K562 (cell line): ENCODE results near the gene DDT. TPM values are rescaled to one million over a fixed set of nuclear protein-coding genes. Genes with fewer than 3 reads are reported as not detected.
A peak's percentile ranks its signal among the peaks of the same experiment; 100 is the strongest.
"Not testable (repeated sequence)": the region's sequence is repeated elsewhere in the genome, so short reads cannot be mapped to it uniquely, and the experiment has no call there.

Source experiments
- ATAC-seq: fragments of 200-7000 bp; cut with Tn5 transposase; 3 replicates; pipeline ENCODE4 v1.9.1; 2020; ENCODE audit warnings: moderate library complexity
- BruUV-seq: library from RNA; stranded (reverse); fragments of 400-500 nt; replicated peaks from 2 replicates; lab custom pipeline; 2021; lab: Mats Ljungman, UMichigan
- CTCF ChIA-PET: fragments of 300-600 bp; formaldehyde crosslinking; extraction: SDS; loops from one replicate; lab custom pipeline; 2021; ENCODE audit warnings: low intra/inter-chr PET ratio; lab: Yijun Ruan, JAX
- POLR2A ChIA-PET: fragments of 300-600, 350-650 bp; sonication (Branson Sonifier 250); formaldehyde crosslinking; extraction: SDS; loops from one replicate; lab custom pipeline; 2021; ENCODE audit warnings: antibody characterized with exemption, inconsistent platforms; lab: Yijun Ruan, JAX
- DNase-seq, 4 experiments: peaks; one replicate each; pipeline versions ENCODE4 v3.0.0 to v3.0.0-alpha.2; 2011 to 2018; ENCODE audit warnings: low spot score in 3 of 4, mixed read lengths in 3 of 4; ENCODE audit errors: extremely low read depth in 1 of 4
- FAIRE-seq: peaks from 2 replicates; lab custom pipeline; 2011; peaks lifted over from hg19 to GRCh38; lab: Jason Lieb, UNC
- H2AFZ ChIP-seq: 2 replicates; pipeline ENCODE4 v1.6.0; 2011; ENCODE audit warnings: low read depth, low read length, control low read depth, inconsistent platforms
- H3K27ac ChIP-seq: fragments of 200-600 bp; 3 replicates; pipeline ENCODE4 v1.8.0; 2011; ENCODE audit warnings: low read depth, mild to moderate bottlenecking, control low read depth, inconsistent platforms, low read length, moderate library complexity, mixed read lengths; ENCODE audit errors: extremely low read depth
- H3K27me3 ChIP-seq, 2 experiments: fragments of 300-600 bp in 1 of 2; 2 replicates in 1 of 2; 3 replicates in 1 of 2; pipeline versions ENCODE4 v1.6.0 to v1.8.0; 2011; ENCODE audit warnings: inconsistent platforms in 2 of 2, low read length in 2 of 2, mild to moderate bottlenecking in 1 of 2, mixed read lengths in 1 of 2, moderate library complexity in 1 of 2; ENCODE audit not compliant: control insufficient read depth in 2 of 2, insufficient read depth in 2 of 2
- H3K36me3 ChIP-seq: fragments of 300-600 bp; 3 replicates; pipeline ENCODE4 v1.8.0; 2011; ENCODE audit warnings: mild to moderate bottlenecking, low read length, inconsistent platforms; ENCODE audit not compliant: control insufficient read depth, insufficient read depth
- H3K4me1 ChIP-seq, 2 experiments: fragments of 200-600 bp in 1 of 2; replicated peaks in 1 of 2; 2 replicates in 1 of 2; 3 replicates in 1 of 2; pipeline versions ENCODE4 v1.5.1 to v1.8.0; 2011; ENCODE audit warnings: inconsistent platforms in 2 of 2, low read length in 2 of 2, mild to moderate bottlenecking in 1 of 2, mixed read lengths in 1 of 2, moderate library complexity in 1 of 2; ENCODE audit not compliant: control insufficient read depth in 2 of 2, insufficient read depth in 2 of 2
- H3K4me2 ChIP-seq: 2 replicates; pipeline ENCODE4 v1.6.1; 2011; ENCODE audit warnings: low read length, control low read depth, inconsistent platforms, mixed read lengths; ENCODE audit not compliant: insufficient read depth
- H3K4me3 ChIP-seq: fragments of 200-600 bp; sonication (generic), shearing (Covaris generic); 2 replicates; pipeline ENCODE4 v1.5.1; 2016; ENCODE audit warnings: control low read depth, inconsistent platforms
- H3K79me2 ChIP-seq: fragments of 200-600 bp; 3 replicates; pipeline ENCODE4 v1.8.0; 2011; ENCODE audit warnings: low read length, inconsistent platforms; ENCODE audit not compliant: control insufficient read depth, insufficient read depth
- H3K9ac ChIP-seq, 2 experiments: 2 replicates each; pipeline versions ENCODE4 v1.6.0 to v1.6.1; 2011; ENCODE audit warnings: low read depth in 2 of 2, low read length in 2 of 2, control low read depth in 1 of 2, inconsistent platforms in 1 of 2, mild to moderate bottlenecking in 1 of 2, mixed read lengths in 1 of 2; ENCODE audit not compliant: insufficient read depth in 1 of 2
- H3K9me1 ChIP-seq: one replicate; pipeline ENCODE4 v1.6.0; 2011; ENCODE audit warnings: inconsistent platforms, mild to moderate bottlenecking, low read length, moderate library complexity; ENCODE audit not compliant: control insufficient read depth, insufficient read depth
- H3K9me3 ChIP-seq: replicated peaks from 2 replicates; pipeline ENCODE4 v1.5.1; 2011; ENCODE audit warnings: low read depth, low read length, inconsistent platforms; ENCODE audit not compliant: control insufficient read depth, insufficient read depth
- H4K20me1 ChIP-seq: replicated peaks from 2 replicates; pipeline ENCODE4 v1.6.1; 2011; ENCODE audit warnings: low read length, inconsistent platforms, mixed read lengths; ENCODE audit not compliant: control insufficient read depth, insufficient read depth
- WGBS: fragments of 100-300 bp; shearing (Covaris generic); methylation state at CpG from one replicate; pipeline ENCODE4 v1.1.6; 2016; ENCODE audit warnings: low coverage, mixed read lengths; ENCODE audit not compliant: insufficient coverage; ENCODE audit errors: missing lambda C conversion rate; 5-methylcytosine and 5-hydroxymethylcytosine counted together
- in situ Hi-C: fragments of 300-500 bp; cut with MboI; formaldehyde crosslinking; loops from 4 replicates; pipeline ENCODE4 v1.15.0; 2018; ENCODE audit warnings: inconsistent platforms, mixed read lengths
- intact Hi-C: fragments of 100-400 bp; cut with micrococcal nuclease; formaldehyde crosslinking; loops from 2 replicates; pipeline ENCODE4 v1.14.2; 2022
- polyA plus RNA-seq, 8 experiments: library from polyadenylated mRNA; depleted of rRNA in 4 of 8; stranded (reverse) in 5 of 8; unstranded in 3 of 8; fragments of >200 nt; fragmentation: Nextera tagmentation in 2 of 8; fragmentation: Illumina TruSeq in 1 of 8; extraction: Ambion mirVana in 2 of 8; extraction: Trizol in 1 of 8; gene quantifications; 2 replicates each; pipeline versions ENCODE4 v1.2.1 to v1.2.3, GENCODE V29; 2011 to 2014; ENCODE audit warnings: inconsistent platforms in 1 of 8, missing spikeins in 1 of 8
- total RNA-seq, 7 experiments: library from RNA; depleted of rRNA in 6 of 7; stranded (reverse); fragments of >200 nt in 6 of 7; fragmentation: Illumina TruSeq in 2 of 7; extraction: Trizol in 2 of 7; gene quantifications; 2 replicates each; pipeline versions ENCODE4 v1.2.1 to v1.2.3, GENCODE V29; 2011 to 2021; ENCODE audit warnings: low replicate concordance in 1 of 7

Gene DDT
- total and polyA plus RNA-seq, 9 of the 15 experiments (the other 6 are each of a cell fraction or from before 2014, with no cell fraction given) = 24.0 to 209 (median 63.2) TPM

DNA sequence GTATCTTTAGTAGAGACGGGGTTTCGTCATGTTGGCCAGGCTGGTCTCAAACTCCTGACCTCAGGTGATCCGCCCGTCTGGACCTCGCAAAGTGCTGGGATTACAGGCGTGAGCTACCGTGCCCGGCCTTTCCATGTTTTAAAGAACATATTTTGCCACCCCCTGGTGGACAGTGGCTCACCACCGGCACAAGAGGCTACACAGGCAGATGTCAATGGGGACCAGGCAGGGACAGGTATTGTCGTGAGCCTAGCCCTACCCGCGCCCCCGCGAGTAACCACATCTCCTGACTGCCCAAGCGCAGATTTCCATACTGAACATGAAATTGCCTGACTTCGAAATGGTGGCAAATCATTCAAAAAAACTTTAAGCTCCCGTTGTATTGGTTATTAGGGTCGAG lies 8.1 kb downstream of the DDT start:
- H3K4me2 ChIP-seq, H3K9me3 ChIP-seq, H3K27me3 ChIP-seq, H3K9ac ChIP-seq, H2AFZ ChIP-seq, H3K27ac ChIP-seq, H3K79me2 ChIP-seq, CTCF ChIA-PET, H3K4me1 ChIP-seq, FAIRE-seq, BruUV-seq, H3K4me3 ChIP-seq, H3K9me1 ChIP-seq, intact Hi-C loops, POLR2A ChIA-PET, H4K20me1 ChIP-seq, DNase-seq: not testable (repeated sequence)
- WGBS = no CpG with 5 or more reads among the region's 18 CpGs
- peaks cover 20% of the 10 kb centered on the region for H3K36me3 ChIP-seq
- in situ Hi-C loops = loop anchor here (5.0 to 25.0 kb wide), 2 partner anchors 39 to 546 kb away; no protein-coding TSS in a partner anchor
- ATAC-seq = peak; percentile 77

DNA sequence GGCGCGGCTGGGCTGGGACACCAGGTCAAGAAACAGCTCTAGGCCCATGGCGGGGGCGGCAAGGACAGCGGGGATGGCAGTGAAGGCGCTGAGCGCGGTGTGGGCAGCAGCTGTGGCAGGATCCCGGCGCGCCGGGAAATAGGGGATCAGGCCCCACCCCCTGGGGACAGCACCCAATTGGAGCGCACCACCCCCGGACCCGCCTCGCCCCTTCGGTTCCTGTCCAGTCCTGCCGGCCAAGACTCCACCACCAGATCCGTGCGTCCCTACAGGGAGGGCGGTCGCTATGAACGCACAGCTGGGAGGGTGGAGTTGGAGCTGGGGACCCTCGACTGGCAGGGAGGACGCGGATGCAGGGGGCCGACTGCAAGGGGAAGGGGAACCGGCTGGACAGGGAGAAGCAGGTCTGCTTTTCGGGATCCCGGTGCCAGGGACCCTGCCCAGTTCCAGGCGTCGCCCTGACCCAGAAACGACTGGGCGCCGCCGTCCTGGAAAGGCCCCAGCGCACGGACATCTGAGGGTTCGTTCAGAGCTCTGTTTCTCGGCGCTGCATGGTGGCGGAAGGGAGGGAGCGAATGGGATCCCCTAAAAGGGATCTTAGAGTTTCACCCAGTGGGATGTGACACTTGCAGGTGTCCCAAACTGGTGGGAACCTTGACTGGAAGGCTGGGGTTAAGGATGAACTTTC lies 13.0 kb downstream of the DDT start, which contains the start of gene GSTT2B:
Gene GSTT2B, minus strand, starts transcription at position 112 of the 688 bp plus-strand sequence. Its CDS starts 64 bp downstream, at position 48.
- ATAC-seq, CTCF ChIA-PET, H3K9ac ChIP-seq, intact Hi-C loops, H3K9me1 ChIP-seq, POLR2A ChIA-PET, H3K27me3 ChIP-seq, H3K4me2 ChIP-seq, H3K4me3 ChIP-seq, H3K27ac ChIP-seq, H2AFZ ChIP-seq, DNase-seq, FAIRE-seq, BruUV-seq, H3K79me2 ChIP-seq, H3K9me3 ChIP-seq, H3K4me1 ChIP-seq, H3K36me3 ChIP-seq, H4K20me1 ChIP-seq: not testable (repeated sequence)
- in situ Hi-C loops = loop anchor here (25.0 kb wide), 1 partner anchor 551 kb away; no protein-coding TSS in a partner anchor
- no CpG with 5 or more reads among the region's 43 CpGs for WGBS
